Trophoblast cell (in vitro differentiated cells and primary cell): ENCODE measurements around the gene ADSS1.

Source experiments
- DNase-seq, 2 donors: peaks; one replicate each; pipeline ENCODE4 v3.0.0-alpha.2; 2016
- H2AFZ ChIP-seq: 2 replicates; pipeline ENCODE4 v1.6.1; 2013; ENCODE audit warnings: low read length, moderate library complexity, mild to moderate bottlenecking; ENCODE audit not compliant: insufficient read depth, poor library complexity
- H2AK5ac ChIP-seq: 2 replicates; pipeline ENCODE4 v1.6.1; 2013; ENCODE audit warnings: mild to moderate bottlenecking, low read length
- H2BK120ac ChIP-seq: 2 replicates; pipeline ENCODE4 v1.6.1; 2013; ENCODE audit warnings: low read length, mild to moderate bottlenecking, moderate library complexity; ENCODE audit not compliant: insufficient read depth, poor library complexity
- H2BK12ac ChIP-seq: 2 replicates; pipeline ENCODE4 v1.6.1; 2013; ENCODE audit warnings: mild to moderate bottlenecking, low read length, moderate library complexity
- H2BK5ac ChIP-seq: 2 replicates; pipeline ENCODE4 v1.6.1; 2013; ENCODE audit warnings: low read length, low read depth, moderate library complexity, mild to moderate bottlenecking; ENCODE audit not compliant: poor library complexity
- H3K14ac ChIP-seq: 2 replicates; pipeline ENCODE4 v1.6.1; 2013; ENCODE audit warnings: mild to moderate bottlenecking, low read length
- H3K18ac ChIP-seq: 2 replicates; pipeline ENCODE4 v1.6.1; 2013; ENCODE audit warnings: mild to moderate bottlenecking, low read length
- H3K23ac ChIP-seq: 2 replicates; pipeline ENCODE4 v1.6.1; 2013; ENCODE audit warnings: low read length
- H3K27ac ChIP-seq: 2 replicates; pipeline ENCODE4 v1.5.1; 2013; ENCODE audit warnings: low read depth, mild to moderate bottlenecking, inconsistent platforms, low read length, moderate library complexity
- H3K27me3 ChIP-seq: 2 replicates; pipeline ENCODE4 v1.6.1; 2013; ENCODE audit warnings: inconsistent platforms, mild to moderate bottlenecking, low read length, moderate library complexity; ENCODE audit not compliant: insufficient read depth
- H3K36me3 ChIP-seq, 2 experiments: 1 replicate in 1 of 2; 2 replicates in 1 of 2; pipeline ENCODE4 v1.6.1; 2013; ENCODE audit warnings: low read length in 2 of 2, mild to moderate bottlenecking in 2 of 2, moderate library complexity in 1 of 2; ENCODE audit not compliant: insufficient read depth in 2 of 2, control insufficient read depth in 1 of 2
- H3K4ac ChIP-seq: 2 replicates; pipeline ENCODE4 v1.6.1; 2013; ENCODE audit warnings: low read depth, mild to moderate bottlenecking, low read length, moderate library complexity
- H3K4me1 ChIP-seq, 2 experiments: 1 replicate in 1 of 2; 2 replicates in 1 of 2; pipeline ENCODE4 v1.6.1; 2013; ENCODE audit warnings: low read length in 2 of 2, mild to moderate bottlenecking in 2 of 2, moderate library complexity in 1 of 2; ENCODE audit not compliant: insufficient read depth in 2 of 2, control insufficient read depth in 1 of 2
- H3K4me2 ChIP-seq: 2 replicates; pipeline ENCODE4 v1.6.1; 2013; ENCODE audit warnings: inconsistent platforms, mild to moderate bottlenecking, low read length, moderate library complexity
- H3K4me3 ChIP-seq: 2 replicates; pipeline ENCODE4 v1.5.1; 2013; ENCODE audit warnings: mild to moderate bottlenecking, low read depth, low read length, inconsistent platforms
- H3K79me1 ChIP-seq: one replicate; pipeline ENCODE4 v1.6.1; 2013; ENCODE audit warnings: low read length
- H3K79me2 ChIP-seq: 2 replicates; pipeline ENCODE4 v1.6.1; 2013; ENCODE audit warnings: low read length, mild to moderate bottlenecking; ENCODE audit not compliant: control insufficient read depth, insufficient read depth, poor library complexity
- H3K9ac ChIP-seq: 2 replicates; pipeline ENCODE4 v1.6.1; 2013; ENCODE audit warnings: mild to moderate bottlenecking, low read length
- H3K9me3 ChIP-seq: 2 replicates; pipeline ENCODE4 v1.6.1; 2013; ENCODE audit warnings: low read depth, mild to moderate bottlenecking, control low read depth, inconsistent platforms, low read length; ENCODE audit not compliant: insufficient read depth
- H4K12ac ChIP-seq: 2 replicates; pipeline ENCODE4 v1.6.1; 2013; ENCODE audit warnings: low read depth, mild to moderate bottlenecking, low read length, moderate library complexity
- H4K8ac ChIP-seq: 2 replicates; pipeline ENCODE4 v1.6.1; 2013; ENCODE audit warnings: low read depth, mild to moderate bottlenecking, low read length, moderate library complexity
- H4K91ac ChIP-seq: one replicate; pipeline ENCODE4 v1.6.1; 2013; ENCODE audit warnings: low read depth, mild to moderate bottlenecking, low read length, moderate library complexity
- WGBS: extraction: QIAGEN DNeasy Blood & Tissue Kit; methylation state at CpG from one replicate; pipeline ENCODE4 v1.1.7; 2013; ENCODE audit warnings: missing lambda C conversion rate; ENCODE audit not compliant: insufficient read length, insufficient coverage; ENCODE audit errors: extremely low coverage; 5-methylcytosine and 5-hydroxymethylcytosine counted together

Gene ADSS1

GRCh38 chr14:104775073-104775489, 51.1 kb downstream of the ADSS1 start:
- Histone ChIP-seq H4K8ac (no peak overlapping the region), H3K27me3 (no peaks in the 10 kb centered on the region), H3K4me3 (no peak overlapping the region), H3K79me1 (no peaks in the 10 kb centered on the region), H2BK12ac (no peak overlapping the region), H4K91ac (no peak overlapping the region), H3K14ac (no peak overlapping the region), H3K27ac (no peak overlapping the region), H3K9me3 (peaks cover 4% of the 10 kb centered on the region), H3K79me2 (no peaks in the 10 kb centered on the region), H3K36me3 (peaks cover 91 to 96% of the 10 kb centered on the region in 2 experiments), H3K4me1 (peaks cover 0 to 7% of the 10 kb centered on the region in 2 experiments), H3K4me2 (no peak overlapping the region), H2AK5ac (no peak overlapping the region), H3K9ac (no peak overlapping the region), H4K12ac (no peak overlapping the region), H3K4ac (no peak overlapping the region), H2BK5ac (no peak overlapping the region), H3K23ac (no peak overlapping the region), H3K18ac (no peak overlapping the region), H2AFZ (no peak overlapping the region), H2BK120ac (no peak overlapping the region)
- no CpG with 5 or more reads among the region's 13 CpGs for WGBS
- DNase-seq = no peak

DNA sequence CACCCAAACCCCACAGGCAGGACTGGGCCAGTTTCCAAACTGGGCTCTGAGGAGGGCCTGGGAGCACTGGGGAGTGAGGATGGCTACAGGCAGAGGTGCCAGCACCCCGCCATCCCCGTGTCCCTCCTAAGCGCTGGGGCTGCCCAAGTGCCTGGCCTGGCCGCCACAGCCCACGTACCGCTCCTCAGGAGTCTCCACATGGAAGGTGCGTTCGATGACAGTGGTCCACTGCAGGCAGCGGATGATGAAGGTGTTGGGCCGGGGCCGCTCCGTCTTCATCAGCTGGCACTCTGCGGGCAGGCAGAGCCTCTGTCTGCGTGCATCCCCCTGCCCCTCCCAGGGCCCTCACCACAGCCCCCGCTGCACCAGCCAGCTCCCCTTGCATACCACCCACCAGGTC, 52.5 kb downstream of the ADSS1 start:
- no peaks in the 10 kb centered on the region for H3K79me2 ChIP-seq
- no peak for DNase-seq
- no CpG with 5 or more reads among the region's 15 CpGs for WGBS

GRCh38 chr14:104776961-104777807, 53.2 kb downstream of the ADSS1 start:
- Histone ChIP-seq H3K9ac (no peak overlapping the region), H4K8ac (no peak overlapping the region), H3K14ac (no peak overlapping the region), H2AK5ac (no peak overlapping the region), H2BK5ac (no peak overlapping the region), H3K18ac (no peak overlapping the region), H3K79me2 (no peaks in the 10 kb centered on the region), H3K4me2 (no peak overlapping the region), H4K12ac (no peak overlapping the region), H3K4me1 (peaks cover 0 to 7% of the 10 kb centered on the region in 2 experiments), H3K9me3 (peaks cover 6% of the 10 kb centered on the region), H3K79me1 (no peaks in the 10 kb centered on the region), H3K27ac (no peak overlapping the region), H3K36me3 (peaks cover 88 to 90% of the 10 kb centered on the region in 2 experiments), H2AFZ (no peak overlapping the region), H2BK12ac (no peak overlapping the region), H4K91ac (no peak overlapping the region), H3K4ac (no peak overlapping the region), H3K27me3 (no peaks in the 10 kb centered on the region), H3K23ac (no peak overlapping the region), H3K4me3 (no peak overlapping the region), H2BK120ac (no peak overlapping the region)
- DNase-seq = no peak
- WGBS = no CpG with 5 or more reads among the region's 16 CpGs

More for the DNA sequence above, 52.5 kb downstream of the ADSS1 start:
- no peak overlapping the region for H2BK12ac ChIP-seq
- H3K27ac ChIP-seq = no peak overlapping the region
- H4K91ac ChIP-seq = no peak overlapping the region
- H3K4me3 ChIP-seq = no peak overlapping the region
- H3K36me3 ChIP-seq = peaks cover 91 to 94% of the 10 kb centered on the region in 2 experiments
- peaks cover 4% of the 10 kb centered on the region for H3K9me3 ChIP-seq
- no peak overlapping the region for H3K9ac ChIP-seq
- no peak overlapping the region for H3K14ac ChIP-seq
- H3K23ac ChIP-seq = no peak overlapping the region
- no peaks in the 10 kb centered on the region for H3K79me1 ChIP-seq
- H3K4me1 ChIP-seq = peaks cover 0 to 7% of the 10 kb centered on the region in 2 experiments
- H4K8ac ChIP-seq = no peak overlapping the region
- H3K4ac ChIP-seq = no peak overlapping the region
- no peak overlapping the region for H2AFZ ChIP-seq
- no peaks in the 10 kb centered on the region for H3K27me3 ChIP-seq
- no peak overlapping the region for H2BK120ac ChIP-seq
- no peak overlapping the region for H3K18ac ChIP-seq
- H4K12ac ChIP-seq = no peak overlapping the region
- H3K4me2 ChIP-seq = no peak overlapping the region
- no peak overlapping the region for H2AK5ac ChIP-seq
- no peak overlapping the region for H2BK5ac ChIP-seq

- DNase-seq = no peak
- H3K4me2 ChIP-seq = no peak overlapping the region
- H2BK120ac ChIP-seq = no peak overlapping the region
- H2BK12ac ChIP-seq = no peak overlapping the region
- no peak overlapping the region for H3K14ac ChIP-seq
- no peak overlapping the region for H3K9ac ChIP-seq
- no peak overlapping the region for H2BK5ac ChIP-seq
- H3K4me1 ChIP-seq = peaks cover 0 to 7% of the 10 kb centered on the region in 2 experiments
- no peak overlapping the region for H3K18ac ChIP-seq
- no peak overlapping the region for H3K27ac ChIP-seq
- H4K12ac ChIP-seq = no peak overlapping the region
- no peaks in the 10 kb centered on the region for H3K79me2 ChIP-seq
- H2AFZ ChIP-seq = no peak overlapping the region
- peaks cover 87 to 88% of the 10 kb centered on the region in 2 experiments for H3K36me3 ChIP-seq
- H3K4ac ChIP-seq = no peak overlapping the region
- H3K23ac ChIP-seq = no peak overlapping the region
- no peaks in the 10 kb centered on the region for H3K79me1 ChIP-seq
- H2AK5ac ChIP-seq = no peak overlapping the region
- H4K91ac ChIP-seq = no peak overlapping the region
- peaks cover 6% of the 10 kb centered on the region for H3K9me3 ChIP-seq
- H4K8ac ChIP-seq = no peak overlapping the region
- WGBS = no CpG with 5 or more reads among the region's 15 CpGs
- H3K4me3 ChIP-seq = no peak overlapping the region
- no peaks in the 10 kb centered on the region for H3K27me3 ChIP-seq
Observed at GRCh38 chr14:104777808-104778249, 53.8 kb downstream of the ADSS1 start.
